ENCODE measurements around the gene RIC3. TPM values are rescaled to one million over a fixed set of nuclear protein-coding genes. Genes with fewer than 3 reads are reported as not detected.

The RIC3 gene
- total RNA-seq, 4 donors from 2014 or later = 11.8 to 28.2 (median 18.9) TPM

GRCh38 chr11:8095371-8095770 is 73.5 kb downstream of the RIC3 start:
- H3K27me3 ChIP-seq = no peaks in the 10 kb centered on the region
- peaks cover 0 to 64% (median 0%) of the 10 kb centered on the region in 3 donors for H3K36me3 ChIP-seq
- no peaks in the 10 kb centered on the region for H3K9me3 ChIP-seq
- WGBS, 2 donors = 70 to 88% methylated on average over 12 of the region's 12 CpGs
- H3K4me3 ChIP-seq = no peak overlapping the region
- TF ChIP-seq EP300 (IDR thresholded peaks at IDR 0.05) (no peak), POLR2A (IDR thresholded peaks at IDR 0.05) (no peak), CTCF (IDR thresholded peaks at IDR 0.05) (no peak)
- no peak for DNase-seq (ENCODE audit: low spot score in 2 of 2)
- H3K4me1 ChIP-seq = peaks cover 0 to 12% (median 3%) of the 10 kb centered on the region in 4 donors
- H3K27ac ChIP-seq = no peak overlapping the region

- 92 to 97% methylated on average over 11 of the region's 11 CpGs for WGBS, 2 donors
- DNase-seq (ENCODE audit: low spot score in 2 of 2) = no peak
- H3K27ac ChIP-seq = no peak overlapping the region
- H3K9me3 ChIP-seq = no peaks in the 10 kb centered on the region
- TF ChIP-seq EP300 (IDR thresholded peaks at IDR 0.05) (no peak), POLR2A (IDR thresholded peaks at IDR 0.05) (no peak), CTCF (IDR thresholded peaks at IDR 0.05) (no peak)
- H3K27me3 ChIP-seq = no peaks in the 10 kb centered on the region
- H3K4me3 ChIP-seq = no peak overlapping the region
- peaks cover 0 to 12% (median 3%) of the 10 kb centered on the region in 4 donors for H3K4me1 ChIP-seq
- H3K36me3 ChIP-seq = peaks cover 0 to 57% (median 0%) of the 10 kb centered on the region in 3 donors
Observed at GRCh38 chr11:8094656-8095055, 74.2 kb downstream of the RIC3 start.

- Histone ChIP-seq H3K27ac (no peak overlapping the region), H3K36me3 (peaks cover 0 to 52% (median 0%) of the 10 kb centered on the region in 3 donors), H3K4me3 (no peak overlapping the region), H3K27me3 (no peaks in the 10 kb centered on the region), H3K4me1 (peaks cover 0 to 12% (median 3%) of the 10 kb centered on the region in 4 donors), H3K9me3 (no peaks in the 10 kb centered on the region)
- WGBS, 2 donors = 89 to 91% methylated on average over 9 of the region's 9 CpGs
- TF ChIP-seq POLR2A (IDR thresholded peaks at IDR 0.05) (no peak), EP300 (IDR thresholded peaks at IDR 0.05) (no peak), CTCF (IDR thresholded peaks at IDR 0.05) (no peak)
- DNase-seq (ENCODE audit: low spot score in 2 of 2) = no peak
Observed at GRCh38 chr11:8093931-8094575, 74.8 kb downstream of the RIC3 start.

GRCh38 chr11:8092587-8093424 is 76.0 kb downstream of the RIC3 start:
- peaks cover 0 to 12% (median 3%) of the 10 kb centered on the region in 4 donors for H3K4me1 ChIP-seq
- DNase-seq (ENCODE audit: low spot score in 2 of 2) = peak in 1 of 2 donors; percentile 69
- WGBS, 2 donors = 43% methylated on average over 11 of the region's 11 CpGs
- peaks cover 0 to 40% (median 0%) of the 10 kb centered on the region in 3 donors for H3K36me3 ChIP-seq
- no peaks in the 10 kb centered on the region for H3K9me3 ChIP-seq
- H3K4me3 ChIP-seq = no peak overlapping the region
- no peaks in the 10 kb centered on the region for H3K27me3 ChIP-seq
- TF ChIP-seq EP300 (IDR thresholded peaks at IDR 0.05) (no peak), POLR2A (IDR thresholded peaks at IDR 0.05) (no peak), CTCF (IDR thresholded peaks at IDR 0.05) (peak; percentile 33 to 68 (median 52))
- peak overlapping the region in 1 of 4 donors; percentile 19 for H3K27ac ChIP-seq

GRCh38 chr11:8091721-8092120 is 77.1 kb downstream of the RIC3 start:
- Histone ChIP-seq H3K9me3 (no peaks in the 10 kb centered on the region), H3K36me3 (peaks cover 0 to 29% (median 0%) of the 10 kb centered on the region in 3 donors), H3K4me1 (peaks cover 0 to 12% (median 3%) of the 10 kb centered on the region in 4 donors), H3K27me3 (no peaks in the 10 kb centered on the region), H3K4me3 (no peak overlapping the region), H3K27ac (no peak overlapping the region)
- 83 to 94% methylated on average over 4 of the region's 5 CpGs for WGBS, 2 donors
- no peak for DNase-seq (ENCODE audit: low spot score in 2 of 2)
- no peak for TF ChIP-seq POLR2A (IDR thresholded peaks at IDR 0.05)
- no peak for TF ChIP-seq CTCF (IDR thresholded peaks at IDR 0.05)
- TF ChIP-seq EP300 (IDR thresholded peaks at IDR 0.05) = no peak

All from tibial nerve (tissue), 4 donors.